ENCODE data around the gene TACR2.

TACR2 gene

GRCh38 chr10:69461243-69462025 lies 44.7 kb upstream of the TACR2 start:
- TF ChIP-seq CTCF (conservative IDR thresholded peaks at IDR 0.05; ENCODE audit: low read depth, low read length) = no peak
- no peak overlapping the region for H3K4me3 ChIP-seq (ENCODE audit: low read depth, low read length)
- no peak for DNase-seq (ENCODE audit: low read depth)

- TF ChIP-seq CTCF (conservative IDR thresholded peaks at IDR 0.05; ENCODE audit: low read depth, low read length) = no peak
- no peak overlapping the region for H3K4me3 ChIP-seq (ENCODE audit: low read depth, low read length)
- DNase-seq (ENCODE audit: low read depth) = no peak
Observed at GRCh38 chr10:69460576-69461242, 44.0 kb upstream of the TACR2 start.

- no peak for DNase-seq (ENCODE audit: low read depth)
- no peak for TF ChIP-seq CTCF (conservative IDR thresholded peaks at IDR 0.05; ENCODE audit: low read depth, low read length)
Observed at GRCh38 chr10:69459893-69460575, 43.3 kb upstream of the TACR2 start.

GRCh38 chr10:69459101-69459790 lies 42.5 kb upstream of the TACR2 start:
- no peak for DNase-seq (ENCODE audit: low read depth)
- H3K4me3 ChIP-seq (ENCODE audit: low read depth, low read length) = no peak overlapping the region
- TF ChIP-seq CTCF (conservative IDR thresholded peaks at IDR 0.05; ENCODE audit: low read depth, low read length) = no peak

More at GRCh38 chr10:69459893-69460575, 43.3 kb upstream of the TACR2 start:
- no peak overlapping the region for H3K4me3 ChIP-seq (ENCODE audit: low read depth, low read length)

GRCh38 chr10:69458430-69459100 lies 41.8 kb upstream of the TACR2 start:
- TF ChIP-seq CTCF (conservative IDR thresholded peaks at IDR 0.05; ENCODE audit: low read depth, low read length) = no peak
- H3K4me3 ChIP-seq (ENCODE audit: low read depth, low read length) = no peak overlapping the region
- no peak for DNase-seq (ENCODE audit: low read depth)

- no peak for TF ChIP-seq CTCF (conservative IDR thresholded peaks at IDR 0.05; ENCODE audit: low read depth, low read length)
- DNase-seq (ENCODE audit: low read depth) = no peak
Observed at GRCh38 chr10:69457771-69458237, 41.1 kb upstream of the TACR2 start.

More at GRCh38 chr10:69457771-69458237, 41.1 kb upstream of the TACR2 start:
- H3K4me3 ChIP-seq (ENCODE audit: low read depth, low read length) = no peak overlapping the region

Measured in choroid plexus epithelial cell (primary cell).